ENCODE measurements around the gene MGP. TPM values are rescaled to one million over a fixed set of nuclear protein-coding genes. Genes with fewer than 3 reads are reported as not detected.

The MGP gene
- polyA plus RNA-seq, 1 of the 3 experiments (the other 2 are of a cell fraction) = 76.2 TPM

DNA sequence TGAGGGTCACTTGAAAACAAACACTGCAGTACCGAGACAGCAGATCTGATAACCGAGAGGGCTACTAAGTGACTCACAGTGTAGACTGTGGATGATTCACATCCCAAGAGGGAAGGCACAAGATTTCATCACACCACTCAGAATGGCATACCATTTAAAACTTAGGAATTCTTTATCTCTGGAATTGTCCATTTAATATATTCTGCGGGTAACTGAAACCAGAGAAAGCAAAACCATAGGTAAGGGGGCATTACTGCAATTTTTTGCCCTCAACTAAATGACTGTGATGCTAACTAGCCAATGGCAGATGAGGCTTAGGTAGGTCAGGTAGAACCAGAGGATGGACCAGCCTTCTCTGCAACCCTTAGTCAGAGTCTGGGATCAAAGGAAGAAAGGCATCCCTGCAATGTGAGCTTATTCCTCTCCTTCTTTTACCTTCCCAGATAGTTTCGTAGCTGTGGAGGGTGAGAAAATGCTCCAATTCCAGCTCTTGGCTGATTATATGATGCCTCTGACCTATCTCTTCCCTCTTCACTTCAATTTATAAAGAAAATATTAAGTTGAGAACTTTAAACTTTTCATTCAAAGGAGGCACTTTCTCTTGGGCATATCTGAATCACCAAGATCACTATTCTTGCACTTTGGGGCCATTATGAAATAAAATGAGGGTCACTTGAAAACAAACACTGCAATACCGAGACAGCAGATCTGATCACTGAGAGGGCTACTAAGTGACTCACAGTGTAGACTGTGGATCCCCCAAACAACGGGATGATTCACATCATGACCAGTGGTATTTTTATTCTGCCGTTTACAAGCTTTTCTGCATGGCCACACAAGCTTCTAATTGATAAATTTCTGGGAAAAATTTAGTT is 49.1 kb downstream of the MGP start:
- Histone ChIP-seq H3K9ac (peak overlapping the region; percentile 61), H3K4me3 (ENCODE audit: low read depth in 2 of 2, low read length in 1 of 2) (peak overlapping the region; percentile 17 to 42; a peak in 3 of 4 replicates), H3K9me3 (no peaks in the 10 kb centered on the region), H3K27ac (ENCODE audit: low read depth in 2 of 2, low read length in 1 of 2) (peak overlapping the region; percentile 64 to 97; a peak in 3 of 4 replicates), H3F3A (replicated peaks; ENCODE audit: insufficient read depth) (peaks cover 40% of the 10 kb centered on the region), H3K27me3 (ENCODE audit: insufficient read depth) (no peaks in the 10 kb centered on the region), H3K4me1 (ENCODE audit: control insufficient read depth in 1 of 2, insufficient read depth in 2 of 2, low read depth in 1 of 2, low read length in 1 of 2) (peaks cover 4 to 21% of the 10 kb centered on the region in 2 experiments), H4K20me1 (ENCODE audit: insufficient read depth) (no peaks in the 10 kb centered on the region), H3K9me2 (no peaks in the 10 kb centered on the region), H2AFZ (ENCODE audit: low read depth) (peak overlapping the region; percentile 4; the same call in 1 of the 2 replicates), H3K4me2 (peak overlapping the region; percentile 67), H3K36me3 (replicated peaks in 1 of 2; ENCODE audit: control insufficient read depth in 1 of 2, insufficient read depth in 2 of 2, low read length in 1 of 2) (no peaks in the 10 kb centered on the region), H3K79me2 (ENCODE audit: insufficient read depth) (no peaks in the 10 kb centered on the region)
- CTCF ChIA-PET = interaction anchor here (1.5 kb wide), 1 partner anchor 67 kb away, joined by 5 read pairs; no protein-coding TSS in a partner anchor
- POLR2A ChIA-PET = no interaction called here
- no peak for DNase-seq
- WGBS (ENCODE audit: low lambda C conversion rate) = 9% methylated on average over 7 of the region's 7 CpGs
- TF ChIP-seq, protein P1, sequence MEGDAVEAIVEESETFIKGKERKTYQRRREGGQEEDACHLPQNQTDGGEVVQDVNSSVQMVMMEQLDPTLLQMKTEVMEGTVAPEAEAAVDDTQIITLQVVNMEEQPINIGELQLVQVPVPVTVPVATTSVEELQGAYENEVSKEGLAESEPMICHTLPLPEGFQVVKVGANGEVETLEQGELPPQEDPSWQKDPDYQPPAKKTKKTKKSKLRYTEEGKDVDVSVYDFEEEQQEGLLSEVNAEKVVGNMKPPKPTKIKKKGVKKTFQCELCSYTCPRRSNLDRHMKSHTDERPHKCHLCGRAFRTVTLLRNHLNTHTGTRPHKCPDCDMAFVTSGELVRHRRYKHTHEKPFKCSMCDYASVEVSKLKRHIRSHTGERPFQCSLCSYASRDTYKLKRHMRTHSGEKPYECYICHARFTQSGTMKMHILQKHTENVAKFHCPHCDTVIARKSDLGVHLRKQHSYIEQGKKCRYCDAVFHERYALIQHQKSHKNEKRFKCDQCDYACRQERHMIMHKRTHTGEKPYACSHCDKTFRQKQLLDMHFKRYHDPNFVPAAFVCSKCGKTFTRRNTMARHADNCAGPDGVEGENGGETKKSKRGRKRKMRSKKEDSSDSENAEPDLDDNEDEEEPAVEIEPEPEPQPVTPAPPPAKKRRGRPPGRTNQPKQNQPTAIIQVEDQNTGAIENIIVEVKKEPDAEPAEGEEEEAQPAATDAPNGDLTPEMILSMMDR (IDR thresholded peaks at IDR 0.05) = no peak
- TF ChIP-seq SIN3A (IDR thresholded peaks at IDR 0.05; ENCODE audit: borderline replicate concordance, low read depth, low read length) (no peak), FOXM1 (IDR thresholded peaks at IDR 0.05; ENCODE audit: low read depth) (peak; percentile 80; the same call in 1 of the 2 replicates), MEF2A (IDR thresholded peaks at IDR 0.05; ENCODE audit: borderline replicate concordance, low read depth) (peak; percentile 46; the same call in 1 of the 2 replicates), GATA2 (CRISPR knock-in tag; IDR thresholded peaks at IDR 0.05) (no peak), RXRA (IDR thresholded peaks at IDR 0.05; ENCODE audit: borderline replicate concordance, low read depth) (peak; percentile 87), GABPA (IDR thresholded peaks at IDR 0.05; ENCODE audit: low read depth) (no peak), NRF1 (IDR thresholded peaks at IDR 0.05; ENCODE audit: low read depth, low read length) (no peak), TEAD4 (IDR thresholded peaks at IDR 0.05; ENCODE audit: borderline replicate concordance, insufficient read depth) (peak; percentile 81; the same call in 1 of the 2 replicates), POLR2AphosphoS5 (IDR thresholded peaks at IDR 0.05; ENCODE audit: low read depth, low read length) (peak; percentile 80; the same call in 1 of the 2 replicates), JUND (IDR thresholded peaks at IDR 0.05) (peak; percentile 98), NFIC (IDR thresholded peaks at IDR 0.05; ENCODE audit: borderline replicate concordance) (peak; percentile 75), TCF12 (IDR thresholded peaks at IDR 0.05) (peak; percentile 94), EP300 (IDR thresholded peaks at IDR 0.05; ENCODE audit: borderline replicate concordance in 1 of 2, low read depth in 1 of 2, low read length in 1 of 2) (peak in 1 of 2 experiments; percentile 91; a peak in 2 of 4 replicates)
- TF ChIP-seq, protein P2, sequence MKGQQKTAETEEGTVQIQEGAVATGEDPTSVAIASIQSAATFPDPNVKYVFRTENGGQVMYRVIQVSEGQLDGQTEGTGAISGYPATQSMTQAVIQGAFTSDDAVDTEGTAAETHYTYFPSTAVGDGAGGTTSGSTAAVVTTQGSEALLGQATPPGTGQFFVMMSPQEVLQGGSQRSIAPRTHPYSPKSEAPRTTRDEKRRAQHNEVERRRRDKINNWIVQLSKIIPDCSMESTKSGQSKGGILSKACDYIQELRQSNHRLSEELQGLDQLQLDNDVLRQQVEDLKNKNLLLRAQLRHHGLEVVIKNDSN (IDR thresholded peaks at IDR 0.05; ENCODE audit: borderline replicate concordance, low read depth) = no peak
- TF ChIP-seq, protein P3, sequence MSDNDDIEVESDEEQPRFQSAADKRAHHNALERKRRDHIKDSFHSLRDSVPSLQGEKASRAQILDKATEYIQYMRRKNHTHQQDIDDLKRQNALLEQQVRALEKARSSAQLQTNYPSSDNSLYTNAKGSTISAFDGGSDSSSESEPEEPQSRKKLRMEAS (IDR thresholded peaks at IDR 0.05; ENCODE audit: low read depth) = 0 out of 2 replicates have a peak, but pooled peaks have one; percentile 36
- TF ChIP-seq, protein P4, sequence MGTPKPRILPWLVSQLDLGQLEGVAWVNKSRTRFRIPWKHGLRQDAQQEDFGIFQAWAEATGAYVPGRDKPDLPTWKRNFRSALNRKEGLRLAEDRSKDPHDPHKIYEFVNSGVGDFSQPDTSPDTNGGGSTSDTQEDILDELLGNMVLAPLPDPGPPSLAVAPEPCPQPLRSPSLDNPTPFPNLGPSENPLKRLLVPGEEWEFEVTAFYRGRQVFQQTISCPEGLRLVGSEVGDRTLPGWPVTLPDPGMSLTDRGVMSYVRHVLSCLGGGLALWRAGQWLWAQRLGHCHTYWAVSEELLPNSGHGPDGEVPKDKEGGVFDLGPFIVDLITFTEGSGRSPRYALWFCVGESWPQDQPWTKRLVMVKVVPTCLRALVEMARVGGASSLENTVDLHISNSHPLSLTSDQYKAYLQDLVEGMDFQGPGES (IDR thresholded peaks at IDR 0.05; ENCODE audit: low read depth, low read length) = no peak
- TF ChIP-seq, protein P5, sequence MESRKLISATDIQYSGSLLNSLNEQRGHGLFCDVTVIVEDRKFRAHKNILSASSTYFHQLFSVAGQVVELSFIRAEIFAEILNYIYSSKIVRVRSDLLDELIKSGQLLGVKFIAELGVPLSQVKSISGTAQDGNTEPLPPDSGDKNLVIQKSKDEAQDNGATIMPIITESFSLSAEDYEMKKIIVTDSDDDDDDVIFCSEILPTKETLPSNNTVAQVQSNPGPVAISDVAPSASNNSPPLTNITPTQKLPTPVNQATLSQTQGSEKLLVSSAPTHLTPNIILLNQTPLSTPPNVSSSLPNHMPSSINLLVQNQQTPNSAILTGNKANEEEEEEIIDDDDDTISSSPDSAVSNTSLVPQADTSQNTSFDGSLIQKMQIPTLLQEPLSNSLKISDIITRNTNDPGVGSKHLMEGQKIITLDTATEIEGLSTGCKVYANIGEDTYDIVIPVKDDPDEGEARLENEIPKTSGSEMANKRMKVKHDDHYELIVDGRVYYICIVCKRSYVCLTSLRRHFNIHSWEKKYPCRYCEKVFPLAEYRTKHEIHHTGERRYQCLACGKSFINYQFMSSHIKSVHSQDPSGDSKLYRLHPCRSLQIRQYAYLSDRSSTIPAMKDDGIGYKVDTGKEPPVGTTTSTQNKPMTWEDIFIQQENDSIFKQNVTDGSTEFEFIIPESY (IDR thresholded peaks at IDR 0.05; ENCODE audit: borderline replicate concordance, low read depth) = 0 out of 2 replicates have a peak, but pooled peaks have one; percentile 41
- TF ChIP-seq, protein P6, sequence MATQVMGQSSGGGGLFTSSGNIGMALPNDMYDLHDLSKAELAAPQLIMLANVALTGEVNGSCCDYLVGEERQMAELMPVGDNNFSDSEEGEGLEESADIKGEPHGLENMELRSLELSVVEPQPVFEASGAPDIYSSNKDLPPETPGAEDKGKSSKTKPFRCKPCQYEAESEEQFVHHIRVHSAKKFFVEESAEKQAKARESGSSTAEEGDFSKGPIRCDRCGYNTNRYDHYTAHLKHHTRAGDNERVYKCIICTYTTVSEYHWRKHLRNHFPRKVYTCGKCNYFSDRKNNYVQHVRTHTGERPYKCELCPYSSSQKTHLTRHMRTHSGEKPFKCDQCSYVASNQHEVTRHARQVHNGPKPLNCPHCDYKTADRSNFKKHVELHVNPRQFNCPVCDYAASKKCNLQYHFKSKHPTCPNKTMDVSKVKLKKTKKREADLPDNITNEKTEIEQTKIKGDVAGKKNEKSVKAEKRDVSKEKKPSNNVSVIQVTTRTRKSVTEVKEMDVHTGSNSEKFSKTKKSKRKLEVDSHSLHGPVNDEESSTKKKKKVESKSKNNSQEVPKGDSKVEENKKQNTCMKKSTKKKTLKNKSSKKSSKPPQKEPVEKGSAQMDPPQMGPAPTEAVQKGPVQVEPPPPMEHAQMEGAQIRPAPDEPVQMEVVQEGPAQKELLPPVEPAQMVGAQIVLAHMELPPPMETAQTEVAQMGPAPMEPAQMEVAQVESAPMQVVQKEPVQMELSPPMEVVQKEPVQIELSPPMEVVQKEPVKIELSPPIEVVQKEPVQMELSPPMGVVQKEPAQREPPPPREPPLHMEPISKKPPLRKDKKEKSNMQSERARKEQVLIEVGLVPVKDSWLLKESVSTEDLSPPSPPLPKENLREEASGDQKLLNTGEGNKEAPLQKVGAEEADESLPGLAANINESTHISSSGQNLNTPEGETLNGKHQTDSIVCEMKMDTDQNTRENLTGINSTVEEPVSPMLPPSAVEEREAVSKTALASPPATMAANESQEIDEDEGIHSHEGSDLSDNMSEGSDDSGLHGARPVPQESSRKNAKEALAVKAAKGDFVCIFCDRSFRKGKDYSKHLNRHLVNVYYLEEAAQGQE (IDR thresholded peaks at IDR 0.05; ENCODE audit: low read depth, low read length) = 0 out of 2 replicates have a peak, but pooled peaks have one; percentile 14
- TF ChIP-seq, protein P7, sequence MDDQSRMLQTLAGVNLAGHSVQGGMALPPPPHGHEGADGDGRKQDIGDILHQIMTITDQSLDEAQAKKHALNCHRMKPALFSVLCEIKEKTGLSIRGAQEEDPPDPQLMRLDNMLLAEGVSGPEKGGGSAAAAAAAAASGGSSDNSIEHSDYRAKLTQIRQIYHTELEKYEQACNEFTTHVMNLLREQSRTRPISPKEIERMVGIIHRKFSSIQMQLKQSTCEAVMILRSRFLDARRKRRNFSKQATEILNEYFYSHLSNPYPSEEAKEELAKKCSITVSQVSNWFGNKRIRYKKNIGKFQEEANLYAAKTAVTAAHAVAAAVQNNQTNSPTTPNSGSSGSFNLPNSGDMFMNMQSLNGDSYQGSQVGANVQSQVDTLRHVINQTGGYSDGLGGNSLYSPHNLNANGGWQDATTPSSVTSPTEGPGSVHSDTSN (IDR thresholded peaks at IDR 0.05) = peak; percentile 90

Measured in SK-N-SH (cell line).